ENCODE measurements around the gene LDLRAD3. TPM values are rescaled to one million over a fixed set of nuclear protein-coding genes. Genes with fewer than 3 reads are reported as not detected.

Gene LDLRAD3
- total RNA-seq, 3 donors from 2014 or later (not counting 1 experiment from before 2014, with no cell fraction given), result 1.0 to 1.5 (median 1.2) TPM

DNA sequence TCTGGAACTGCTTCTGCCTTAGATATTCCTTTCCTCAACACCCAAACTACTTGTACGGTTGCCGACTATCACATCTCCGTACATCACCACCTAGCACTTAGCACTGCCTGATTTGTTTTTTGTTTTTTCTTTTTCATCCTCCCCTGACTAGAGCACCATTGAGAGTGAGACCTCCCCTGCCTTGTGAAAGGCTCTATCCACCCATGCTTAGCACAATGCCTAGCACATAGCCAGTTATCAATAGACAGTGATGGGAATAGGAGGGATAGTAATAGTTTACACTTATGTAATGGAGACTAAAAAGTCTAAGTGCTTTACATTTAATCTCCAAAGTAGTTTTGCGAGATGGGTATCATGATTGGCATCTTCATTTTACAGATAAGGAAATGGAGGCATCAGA lies 115.8 kb downstream of the LDLRAD3 start:
- no peak for TF ChIP-seq CTCF (IDR thresholded peaks at IDR 0.05)
- intact Hi-C loops (cut with micrococcal nuclease), result no loop called here
- ATAC-seq (no peak), DNase-seq (no peak)
- Histone ChIP-seq H3K4me3 (ENCODE audit: low read length) (no peak overlapping the region), H3K36me3 (ENCODE audit: control insufficient read depth, insufficient read depth, low read length) (no peaks in the 10 kb centered on the region), H3K4me1 (ENCODE audit: control insufficient read depth, insufficient read depth, low read length) (no peaks in the 10 kb centered on the region), H3K9me3 (ENCODE audit: control insufficient read depth, insufficient read depth, low read length) (no peaks in the 10 kb centered on the region), H3K27me3 (ENCODE audit: control insufficient read depth, insufficient read depth, low read length) (no peaks in the 10 kb centered on the region), H3K27ac (ENCODE audit: low read length) (no peak overlapping the region)
- Mint-ChIP-seq H3K4me1 (peaks cover 0 to 2% of the 10 kb centered on the region in 2 donors), H3K9me3 (peaks cover 3% of the 10 kb centered on the region in 2 donors), H3K27ac (no peak overlapping the region), H3K4me3 (no peak overlapping the region), H3K27me3 (ENCODE audit: low read depth in 2 of 2) (peaks cover 16 to 29% of the 10 kb centered on the region in 2 donors), H3K36me3 (no peaks in the 10 kb centered on the region)
- 94% methylated on average over 4 of the region's 4 CpGs for WGBS (ENCODE audit: insufficient coverage)

GRCh38 chr11:36060926-36061325 lies 117.1 kb downstream of the LDLRAD3 start:
- Histone ChIP-seq H3K4me1 (ENCODE audit: control insufficient read depth, insufficient read depth, low read length) (no peaks in the 10 kb centered on the region), H3K27me3 (ENCODE audit: control insufficient read depth, insufficient read depth, low read length) (no peaks in the 10 kb centered on the region), H3K9me3 (ENCODE audit: control insufficient read depth, insufficient read depth, low read length) (no peaks in the 10 kb centered on the region), H3K4me3 (ENCODE audit: low read length) (no peak overlapping the region), H3K27ac (ENCODE audit: low read length) (no peak overlapping the region), H3K36me3 (ENCODE audit: control insufficient read depth, insufficient read depth, low read length) (no peaks in the 10 kb centered on the region)
- intact Hi-C loops (cut with micrococcal nuclease), result no loop called here
- no peaks in the 10 kb centered on the region for H3K4me1 Mint-ChIP-seq
- H3K27me3 Mint-ChIP-seq (ENCODE audit: low read depth in 2 of 2), result peaks cover 14 to 42% of the 10 kb centered on the region in 2 donors
- TF ChIP-seq CTCF (IDR thresholded peaks at IDR 0.05), result no peak
- H3K4me3 Mint-ChIP-seq, result no peak overlapping the region
- H3K9me3 Mint-ChIP-seq, result no peaks in the 10 kb centered on the region
- no peak for DNase-seq
- ATAC-seq, result no peak
- no peaks in the 10 kb centered on the region for H3K36me3 Mint-ChIP-seq
- WGBS (ENCODE audit: insufficient coverage), result 62% methylated on average over 6 of the region's 7 CpGs
- no peak overlapping the region for H3K27ac Mint-ChIP-seq

- Histone ChIP-seq H3K27me3 (ENCODE audit: control insufficient read depth, insufficient read depth, low read length) (no peaks in the 10 kb centered on the region), H3K36me3 (ENCODE audit: control insufficient read depth, insufficient read depth, low read length) (no peaks in the 10 kb centered on the region), H3K27ac (ENCODE audit: low read length) (no peak overlapping the region), H3K4me3 (ENCODE audit: low read length) (no peak overlapping the region), H3K4me1 (ENCODE audit: control insufficient read depth, insufficient read depth, low read length) (no peaks in the 10 kb centered on the region), H3K9me3 (ENCODE audit: control insufficient read depth, insufficient read depth, low read length) (no peaks in the 10 kb centered on the region)
- no peak overlapping the region for H3K4me3 Mint-ChIP-seq
- TF ChIP-seq CTCF (IDR thresholded peaks at IDR 0.05), result no peak
- no peaks in the 10 kb centered on the region for H3K36me3 Mint-ChIP-seq
- H3K27ac Mint-ChIP-seq, result no peak overlapping the region
- 92% methylated on average over 2 of the region's 2 CpGs for WGBS (ENCODE audit: insufficient coverage)
- no peak for ATAC-seq
- intact Hi-C loops (cut with micrococcal nuclease), result no loop called here
- H3K27me3 Mint-ChIP-seq (ENCODE audit: low read depth in 2 of 2), result peaks cover 18 to 45% of the 10 kb centered on the region in 2 donors
- no peaks in the 10 kb centered on the region for H3K9me3 Mint-ChIP-seq
- no peak for DNase-seq
- H3K4me1 Mint-ChIP-seq, result no peaks in the 10 kb centered on the region
Measured at GRCh38 chr11:36061471-36061870, 117.6 kb downstream of the LDLRAD3 start.

GRCh38 chr11:36062796-36063365 lies 119.0 kb downstream of the LDLRAD3 start:
- ATAC-seq (no peak), DNase-seq (no peak)
- Histone ChIP-seq H3K4me3 (ENCODE audit: low read length) (no peak overlapping the region), H3K27ac (ENCODE audit: low read length) (no peak overlapping the region), H3K4me1 (ENCODE audit: control insufficient read depth, insufficient read depth, low read length) (no peaks in the 10 kb centered on the region), H3K27me3 (ENCODE audit: control insufficient read depth, insufficient read depth, low read length) (no peaks in the 10 kb centered on the region), H3K36me3 (ENCODE audit: control insufficient read depth, insufficient read depth, low read length) (no peaks in the 10 kb centered on the region), H3K9me3 (ENCODE audit: control insufficient read depth, insufficient read depth, low read length) (peaks cover 4% of the 10 kb centered on the region)
- Mint-ChIP-seq H3K27me3 (ENCODE audit: low read depth in 2 of 2) (peaks cover 25 to 53% of the 10 kb centered on the region in 2 donors), H3K36me3 (no peaks in the 10 kb centered on the region), H3K4me3 (no peak overlapping the region), H3K9me3 (peaks cover 2 to 3% of the 10 kb centered on the region in 2 donors), H3K27ac (no peak overlapping the region), H3K4me1 (no peaks in the 10 kb centered on the region)
- TF ChIP-seq CTCF (IDR thresholded peaks at IDR 0.05), result no peak
- WGBS (ENCODE audit: insufficient coverage), result 68% methylated on average over 3 of the region's 3 CpGs
- intact Hi-C loops (cut with micrococcal nuclease), result no loop called here

Measured in natural killer cell (primary cell).